GM12875 (cell line): Measurements from ENCODE around the gene GAREM2.

Experiments used
- H3K4me3 ChIP-seq: one replicate; pipeline ENCODE4 v1.5.1; 2011; ENCODE audit warnings: low read depth, low read length, control low read depth
- TF ChIP-seq, protein P1 (sequence below): IDR thresholded peaks from 2 replicates; pipeline ENCODE4 v1.5.1; 2011; ENCODE audit warnings: low read depth, mild to moderate bottlenecking, control low read depth, inconsistent platforms, low read length, moderate library complexity, borderline replicate concordance; ENCODE audit not compliant: insufficient read depth

GAREM2 gene

DNA sequence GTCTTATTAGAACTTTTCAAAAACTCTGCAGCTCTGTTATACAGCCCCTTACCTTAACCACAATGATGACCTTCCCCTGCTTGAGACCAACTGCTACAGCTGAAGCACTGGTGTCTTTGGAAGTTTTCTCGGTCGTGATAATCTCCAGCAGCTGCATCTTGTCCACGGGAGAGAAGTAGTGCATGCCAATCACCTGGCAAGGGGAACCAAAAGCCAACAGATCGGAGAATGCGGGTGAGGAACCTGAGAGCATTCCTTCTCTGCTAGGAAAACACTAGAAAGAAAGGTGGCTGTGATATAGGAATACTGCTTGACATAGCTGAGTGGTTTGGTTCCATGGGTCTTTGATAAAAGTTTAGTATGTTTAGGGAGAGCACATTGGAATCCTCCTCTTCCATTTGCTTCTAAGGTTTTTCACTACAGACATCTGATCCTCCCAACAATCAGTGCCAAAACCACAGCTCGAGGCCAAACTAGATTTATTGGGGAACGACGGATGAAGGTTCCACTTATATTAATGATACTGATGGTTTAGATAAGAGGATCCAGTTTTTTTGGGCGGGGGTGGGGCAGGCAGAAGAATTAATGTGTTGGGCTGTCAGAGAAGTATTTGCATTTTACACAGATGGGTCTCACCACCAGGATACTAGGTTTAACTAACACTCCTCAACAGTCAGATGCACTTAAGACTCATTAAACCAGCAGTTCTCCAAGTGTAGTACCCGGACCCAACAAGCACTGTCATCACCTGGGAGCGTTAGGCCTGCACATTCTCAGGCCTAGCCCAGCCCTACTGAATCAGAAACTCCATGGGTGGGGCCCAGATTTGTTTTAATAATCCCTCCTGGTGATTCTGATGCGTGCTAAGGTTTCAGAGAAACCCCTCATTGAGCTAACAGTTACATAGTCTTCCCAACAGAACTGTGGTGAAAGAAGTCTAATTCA, 22.4 kb downstream of the GAREM2 start:
- H3K4me3 ChIP-seq, result no peak overlapping the region
- TF ChIP-seq, protein P1, sequence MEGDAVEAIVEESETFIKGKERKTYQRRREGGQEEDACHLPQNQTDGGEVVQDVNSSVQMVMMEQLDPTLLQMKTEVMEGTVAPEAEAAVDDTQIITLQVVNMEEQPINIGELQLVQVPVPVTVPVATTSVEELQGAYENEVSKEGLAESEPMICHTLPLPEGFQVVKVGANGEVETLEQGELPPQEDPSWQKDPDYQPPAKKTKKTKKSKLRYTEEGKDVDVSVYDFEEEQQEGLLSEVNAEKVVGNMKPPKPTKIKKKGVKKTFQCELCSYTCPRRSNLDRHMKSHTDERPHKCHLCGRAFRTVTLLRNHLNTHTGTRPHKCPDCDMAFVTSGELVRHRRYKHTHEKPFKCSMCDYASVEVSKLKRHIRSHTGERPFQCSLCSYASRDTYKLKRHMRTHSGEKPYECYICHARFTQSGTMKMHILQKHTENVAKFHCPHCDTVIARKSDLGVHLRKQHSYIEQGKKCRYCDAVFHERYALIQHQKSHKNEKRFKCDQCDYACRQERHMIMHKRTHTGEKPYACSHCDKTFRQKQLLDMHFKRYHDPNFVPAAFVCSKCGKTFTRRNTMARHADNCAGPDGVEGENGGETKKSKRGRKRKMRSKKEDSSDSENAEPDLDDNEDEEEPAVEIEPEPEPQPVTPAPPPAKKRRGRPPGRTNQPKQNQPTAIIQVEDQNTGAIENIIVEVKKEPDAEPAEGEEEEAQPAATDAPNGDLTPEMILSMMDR, result no peak

DNA sequence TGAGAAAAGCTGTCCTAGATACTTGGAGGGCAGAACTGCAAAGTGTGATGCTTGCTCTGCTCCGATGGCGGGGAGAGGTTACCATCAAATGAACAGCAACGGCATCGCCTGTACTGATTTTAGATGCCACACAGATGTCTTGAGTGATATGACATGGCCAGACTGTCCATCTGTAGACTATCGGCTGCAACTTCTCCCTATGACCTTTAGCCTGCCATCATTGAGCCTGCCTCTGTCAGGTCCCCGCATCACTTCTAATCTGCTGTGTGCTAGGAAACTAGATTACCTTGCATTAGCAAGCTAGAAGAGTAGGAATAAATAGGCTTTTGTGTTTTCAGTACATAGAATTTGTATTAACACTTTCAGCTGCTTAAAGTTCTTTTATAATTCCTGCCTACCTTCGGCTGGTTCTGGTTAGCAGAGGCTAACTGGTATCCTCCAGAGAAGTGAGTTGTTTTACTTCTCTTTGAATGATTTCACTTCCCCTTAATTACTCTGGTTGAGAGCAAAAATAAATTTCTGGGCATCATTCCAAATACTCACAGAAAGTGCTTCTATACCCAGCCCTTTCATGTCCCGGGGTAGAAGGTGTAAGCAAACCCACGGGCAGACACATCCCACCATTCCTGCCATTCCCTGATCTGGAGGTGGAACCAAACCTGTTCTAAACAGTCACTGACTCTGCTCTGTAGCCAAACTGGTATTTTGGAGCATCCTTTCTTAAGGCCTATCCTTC, 24.0 kb downstream of the GAREM2 start:
- TF ChIP-seq, protein P1, result no peak

GRCh38 chr2:26197516-26197915, 24.6 kb downstream of the GAREM2 start:
- TF ChIP-seq, protein P1, result no peak
- H3K4me3 ChIP-seq, result no peak overlapping the region

More for the DNA sequence above, 24.0 kb downstream of the GAREM2 start:
- no peak overlapping the region for H3K4me3 ChIP-seq

DNA sequence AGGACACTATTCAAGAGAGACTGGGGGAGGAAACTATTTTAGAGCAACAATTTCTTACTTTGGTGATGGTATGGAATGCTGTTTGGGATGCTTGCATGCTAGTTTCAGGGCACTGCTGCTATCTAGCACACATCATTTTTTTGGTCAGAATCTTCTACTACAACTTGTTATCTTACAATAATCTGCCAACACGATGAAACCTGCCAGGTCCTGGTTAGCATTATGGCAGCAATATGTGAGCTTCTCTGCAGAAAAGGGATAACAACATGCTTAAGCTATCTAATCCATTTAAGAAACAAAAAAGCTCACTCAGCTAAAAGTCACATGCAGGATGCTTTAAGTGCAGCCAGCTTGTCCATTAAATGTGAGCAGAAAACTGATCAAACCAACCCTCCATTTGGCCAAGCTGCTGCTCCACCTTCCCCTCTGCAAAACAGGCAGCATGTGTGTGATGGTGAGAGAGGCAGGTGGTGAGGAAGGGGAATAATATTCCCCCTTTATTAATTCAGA, 30.1 kb downstream of the GAREM2 start:
- no peak overlapping the region for H3K4me3 ChIP-seq
- TF ChIP-seq, protein P1, result no peak

DNA sequence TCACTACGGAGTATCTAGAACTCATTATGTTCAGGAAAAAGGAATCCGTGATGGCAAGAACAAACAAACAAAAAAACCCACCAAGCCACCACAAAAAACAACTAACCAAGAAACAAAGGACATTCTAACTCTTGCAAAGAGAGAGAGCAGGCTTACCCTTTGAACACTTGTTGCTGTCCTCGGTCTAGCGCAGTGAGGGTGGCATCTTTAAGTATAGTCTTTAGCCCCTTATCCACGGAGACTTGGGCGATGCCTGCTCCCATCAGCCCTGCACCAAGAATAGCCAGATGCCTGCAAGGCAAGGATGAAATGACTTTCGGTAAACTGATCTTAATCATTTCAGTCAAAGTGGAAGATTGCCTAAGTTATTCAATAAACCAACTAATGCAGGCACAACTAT, 31.0 kb downstream of the GAREM2 start:
- TF ChIP-seq, protein P1, result no peak
- no peak overlapping the region for H3K4me3 ChIP-seq

- TF ChIP-seq, protein P1, result no peak
- no peak overlapping the region for H3K4me3 ChIP-seq
Measured at GRCh38 chr2:26212011-26212410, 39.1 kb downstream of the GAREM2 start.
